Fibroblast of peridontal ligament (primary cell): ENCODE measurements around the gene RGS11.
A peak's percentile ranks its signal among the peaks of the same experiment; 100 is the strongest.

ENCODE experiments used
- DNase-seq: peaks from one replicate; pipeline ENCODE4 v3.0.0-alpha.2; 2010; ENCODE audit errors: extremely low read depth

Gene RGS11

GRCh38 chr16:229731-230281 is 45.9 kb downstream of the RGS11 start:
- DNase-seq = no peak

GRCh38 chr16:228852-229730 is 46.7 kb downstream of the RGS11 start, which contains the start of gene LUC7L:
TSS of gene LUC7L (minus strand) at chr16:229449. CDS start at chr16:229339, 110 bp downstream.
- DNase-seq = peak; percentile 76

- peak; percentile 9 for DNase-seq
Measured at GRCh38 chr16:228151-228851, 47.4 kb downstream of the RGS11 start.

- DNase-seq = no peak
Measured at GRCh38 chr16:220021-220420, 55.7 kb downstream of the RGS11 start.
